Renal cortex interstitium (tissue), 11 donors: ENCODE results near the gene PALLD. TPM values are rescaled to one million over a fixed set of nuclear protein-coding genes. Genes with fewer than 3 reads are reported as not detected.
"Not testable (repeated sequence)": the region's sequence is repeated elsewhere in the genome, so short reads cannot be mapped to it uniquely, and the experiment has no call there.

Experiments used
- DNase-seq, 11 donors: peaks; one replicate each; pipeline ENCODE4 v3.0.0-alpha.2; 2013; ENCODE audit warnings: low read depth in 9 of 11, low spot score in 4 of 11; ENCODE audit errors: extremely low read depth in 1 of 11
- polyA plus RNA-seq, 3 donors: library from polyadenylated mRNA; unstranded; fragments of 120-200 nt; gene quantifications; one replicate each; pipeline ENCODE4 v1.2.1, GENCODE V29; 2013; ENCODE audit not compliant: insufficient read length in 3 of 3

PALLD gene
- polyA plus RNA-seq, 3 donors, result 182 to 194 (median 191) TPM

DNA sequence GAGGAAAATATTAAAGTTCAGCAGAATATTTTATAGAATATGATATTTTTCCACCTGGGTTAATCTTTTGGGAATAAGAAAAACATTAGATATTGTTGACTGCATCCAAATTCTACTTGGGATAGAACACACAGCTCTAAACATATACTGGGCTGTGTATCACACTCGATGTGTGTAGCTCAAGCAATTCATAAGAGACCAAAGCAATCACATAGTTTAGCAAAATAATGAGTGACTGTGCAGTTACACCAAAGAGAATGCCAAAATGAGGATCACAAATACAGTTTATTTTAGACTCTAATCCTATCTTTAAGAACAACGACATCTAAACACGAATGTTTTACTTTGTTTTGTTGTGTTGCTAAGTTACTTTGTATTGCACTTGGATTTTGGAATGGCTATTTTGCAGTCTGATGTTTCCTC lies 412.0 kb downstream of the PALLD start:
- no peak for DNase-seq

DNA sequence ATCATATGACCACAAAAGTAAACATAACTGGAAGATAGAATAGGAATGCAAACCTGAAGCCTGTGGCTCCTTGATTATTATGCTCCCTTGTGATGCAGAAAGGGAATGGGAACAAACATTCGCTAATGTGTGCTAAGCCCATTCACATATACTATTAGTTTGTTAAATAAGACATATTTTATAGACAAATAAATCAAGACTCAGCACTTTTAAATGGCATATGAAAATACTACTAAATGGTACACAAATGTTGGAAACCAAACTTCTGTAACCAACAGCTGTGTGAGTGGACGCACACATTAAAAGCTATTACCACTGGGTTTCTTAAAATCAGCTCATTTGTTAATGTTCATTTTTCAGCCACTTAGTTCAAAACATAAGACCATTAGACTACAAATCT lies 417.2 kb downstream of the PALLD start:
- no peak for DNase-seq

- DNase-seq, result peak in 10 of 11 donors; percentile 22 to 58 (median 36)
These were observed 420.4 kb downstream of the PALLD start for GRCh38 chr4:168917138-168917779.

DNA sequence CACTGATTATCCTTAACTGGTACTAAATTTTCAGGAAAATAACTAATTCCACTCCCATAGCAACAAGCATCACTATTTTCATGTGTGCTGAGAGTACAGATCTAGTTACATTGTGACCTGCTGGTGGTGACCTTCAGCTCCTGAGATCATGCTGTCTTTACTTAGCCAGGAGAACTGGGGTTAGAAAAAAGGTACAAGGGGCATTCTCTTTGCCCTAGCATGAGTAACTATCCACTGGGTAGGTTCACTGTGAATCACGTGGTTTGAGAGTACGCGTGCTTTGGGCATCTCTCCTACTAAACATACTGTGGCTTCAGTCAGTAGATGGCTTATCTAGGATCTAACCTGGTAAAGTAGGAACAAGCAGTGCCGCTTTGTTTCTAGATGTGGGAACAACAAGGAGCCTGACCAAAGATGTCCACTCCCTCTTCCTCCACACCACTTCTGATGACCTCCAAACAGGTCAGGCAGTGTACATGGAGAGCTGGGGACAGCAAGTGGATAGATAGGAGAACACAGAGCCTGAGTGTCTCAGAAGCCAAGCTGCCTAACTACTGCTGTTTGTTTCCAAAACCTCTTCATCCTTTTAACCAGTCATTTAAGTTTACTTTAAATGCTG lies 423.0 kb downstream of the PALLD start:
- DNase-seq, result no peak

- no peak for DNase-seq
These were observed 423.7 kb downstream of the PALLD start for GRCh38 chr4:168920441-168921065.

GRCh38 chr4:168923526-168924194 lies 426.8 kb downstream of the PALLD start:
- DNase-seq, result peak; percentile 53 to 78 (median 66)

GRCh38 chr4:168924667-168925066 lies 427.8 kb downstream of the PALLD start:
- no peak for DNase-seq

GRCh38 chr4:168925789-168926490 lies 429.1 kb downstream of the PALLD start:
- no peak for DNase-seq

GRCh38 chr4:168928346-168928745 lies 431.5 kb downstream of the PALLD start:
- no peak for DNase-seq

DNA sequence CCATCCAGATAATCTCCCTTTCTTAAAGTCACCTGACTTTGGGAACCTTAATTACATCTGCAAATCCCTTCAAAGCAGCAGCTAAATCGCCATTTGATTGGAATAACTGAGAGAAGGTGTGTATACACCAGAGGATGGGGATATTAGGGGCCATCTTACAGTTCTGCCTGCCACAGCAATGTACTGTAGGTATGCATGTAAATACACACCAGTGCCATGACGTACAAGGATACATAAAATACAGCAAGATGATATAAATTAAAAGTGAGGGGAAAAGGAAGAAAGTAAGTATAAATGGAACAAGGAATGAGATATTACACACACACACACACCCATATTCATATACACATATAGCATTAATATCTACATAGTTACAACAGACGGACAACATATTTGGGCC lies 432.0 kb downstream of the PALLD start:
- no peak for DNase-seq

DNA sequence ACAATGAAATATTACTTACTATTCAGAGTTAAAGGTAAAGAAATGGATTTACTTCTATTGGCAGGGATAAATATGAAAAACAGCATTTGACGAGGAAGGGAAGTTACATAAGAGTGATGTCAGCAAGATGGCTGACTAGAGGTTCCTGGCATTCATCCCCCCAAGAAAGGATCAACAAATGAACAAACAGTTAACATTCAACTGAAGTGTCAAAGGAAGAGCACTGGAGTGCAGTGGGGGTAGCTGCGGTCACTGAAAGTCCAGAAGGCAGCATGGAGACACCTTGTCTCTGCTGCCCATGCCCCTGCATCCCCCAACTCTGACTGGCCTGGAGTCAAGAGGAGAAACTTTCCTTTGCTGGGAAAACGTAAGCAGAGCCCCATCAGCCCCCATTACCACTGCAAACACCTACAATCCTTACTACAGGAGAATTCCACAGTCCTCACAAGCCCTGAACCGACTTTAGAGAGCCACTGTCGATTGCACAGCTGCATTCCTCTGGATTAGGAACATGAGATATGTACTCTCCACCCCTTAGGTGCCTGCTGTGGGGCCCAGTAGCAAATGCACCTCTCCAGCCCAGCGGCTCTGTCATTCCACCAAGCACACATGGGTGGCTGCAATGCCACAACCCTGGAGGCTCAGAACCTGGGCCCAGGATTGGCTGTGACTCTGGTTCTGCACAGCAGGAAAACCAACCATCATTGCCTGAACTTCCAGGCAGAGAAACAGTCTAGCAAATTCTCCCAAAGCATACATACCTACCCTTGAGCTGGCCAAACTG lies 433.8 kb downstream of the PALLD start:
- DNase-seq, result no peak

- no peak for DNase-seq
These were observed 434.4 kb downstream of the PALLD start for GRCh38 chr4:168931215-168931650.

DNA sequence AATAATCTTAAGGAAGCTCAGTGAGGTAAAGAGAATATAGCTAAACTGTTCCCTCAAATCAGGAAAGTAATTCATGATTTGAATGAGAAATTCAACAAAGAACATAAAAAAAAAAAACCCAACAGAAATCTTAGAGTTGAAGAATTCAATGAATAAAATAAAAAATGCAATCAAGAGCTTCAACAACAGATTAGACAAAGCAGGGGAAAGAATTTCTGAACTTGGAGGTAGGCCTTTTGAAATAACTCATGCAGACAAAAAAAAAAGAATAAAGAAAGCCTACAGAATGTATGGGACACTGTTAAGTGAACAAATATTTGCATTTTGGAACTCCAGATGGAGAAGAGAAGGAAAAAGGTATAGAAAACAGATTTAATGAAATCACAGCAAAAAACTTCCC lies 435.3 kb downstream of the PALLD start:
- no peak for DNase-seq

DNA sequence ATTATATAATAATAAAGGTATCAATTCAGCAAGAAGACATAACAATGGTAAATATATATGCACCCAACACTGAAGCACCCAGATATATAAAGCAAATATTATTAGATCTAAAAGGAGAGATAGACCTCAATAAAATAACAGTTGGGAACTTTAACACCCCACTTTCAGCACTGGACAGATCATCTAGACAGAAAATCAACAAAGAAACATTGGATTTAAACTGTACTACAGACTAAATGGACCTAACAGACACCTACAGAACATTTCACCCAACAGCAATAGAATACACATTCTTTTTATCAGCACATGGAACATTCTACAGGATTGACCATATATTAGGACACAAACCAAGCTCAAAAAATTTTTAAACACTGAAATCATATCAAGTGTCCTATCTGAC lies 436.6 kb downstream of the PALLD start:
- no peak for DNase-seq

DNA sequence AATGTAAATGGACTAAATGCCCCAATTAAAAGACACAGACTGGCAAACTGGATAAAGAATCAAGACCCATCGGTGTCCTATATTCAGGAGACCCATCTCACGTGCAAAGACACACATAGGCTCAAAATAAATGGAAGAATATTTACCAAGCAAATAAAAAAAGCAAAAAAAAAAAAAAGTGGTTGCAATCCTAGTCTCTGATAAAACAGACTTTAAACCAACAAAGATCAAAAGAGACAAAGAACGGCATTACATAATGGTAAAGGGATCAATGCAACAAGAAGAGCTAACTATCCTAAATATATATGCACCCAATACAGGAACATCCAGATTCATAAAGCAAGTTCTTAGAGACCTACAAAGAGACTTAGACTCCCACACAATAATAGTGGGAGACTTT lies 440.6 kb downstream of the PALLD start:
- not testable (repeated sequence) for DNase-seq

DNA sequence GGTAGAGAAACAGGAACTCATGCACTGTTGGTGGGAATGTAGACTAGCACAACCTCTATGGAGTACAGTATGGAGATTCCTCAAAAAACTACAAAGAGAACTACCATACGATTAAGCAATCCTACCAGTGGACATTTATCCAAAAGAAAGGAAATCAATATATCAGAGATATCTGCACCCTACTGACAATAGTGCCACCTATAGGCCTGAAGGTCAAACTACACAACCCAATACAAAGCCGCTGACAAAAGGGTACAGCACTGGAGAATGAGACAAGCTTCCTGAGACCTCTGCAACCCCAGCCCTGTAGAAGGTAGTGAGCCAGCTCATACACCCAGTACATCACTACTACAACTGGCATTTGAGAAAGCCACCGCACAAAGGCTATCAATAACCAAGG lies 446.1 kb downstream of the PALLD start:
- DNase-seq, result no peak

GRCh38 chr4:168945291-168945690 lies 448.4 kb downstream of the PALLD start:
- no peak for DNase-seq

GRCh38 chr4:168952821-168953246 lies 456.0 kb downstream of the PALLD start:
- DNase-seq, result not testable (repeated sequence)

DNA sequence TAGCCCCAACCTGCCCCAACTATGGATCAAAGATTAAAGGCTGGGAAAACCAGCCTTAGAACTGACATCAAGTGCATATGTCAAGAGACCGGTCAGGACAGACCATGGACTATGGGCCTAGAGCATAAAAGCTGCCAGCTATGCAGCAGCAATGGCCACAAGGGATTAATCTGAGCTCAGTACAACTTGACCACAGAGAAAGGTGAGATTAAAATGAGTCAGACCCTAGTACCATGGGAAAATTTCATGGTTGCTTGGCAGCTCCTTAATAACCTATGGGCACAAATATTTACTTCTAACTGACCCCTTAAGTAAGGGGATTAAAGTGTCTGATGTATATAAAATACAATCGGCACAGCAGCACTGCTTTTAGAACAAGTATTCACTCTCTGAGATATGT lies 458.8 kb downstream of the PALLD start:
- no peak for DNase-seq
